HG03342 (cell line): ENCODE results near the gene ADCY6.
A peak's percentile ranks its signal among the peaks of the same experiment; 100 is the strongest.

ENCODE experiments used
- ATAC-seq: cut with Tn5 transposase; IDR thresholded peaks from one replicate; pipeline ENCODE4 v1.9.1; 2021; ENCODE audit warnings: mild to moderate bottlenecking, moderate library complexity; ENCODE audit not compliant: unreplicated experiment

Gene ADCY6

DNA sequence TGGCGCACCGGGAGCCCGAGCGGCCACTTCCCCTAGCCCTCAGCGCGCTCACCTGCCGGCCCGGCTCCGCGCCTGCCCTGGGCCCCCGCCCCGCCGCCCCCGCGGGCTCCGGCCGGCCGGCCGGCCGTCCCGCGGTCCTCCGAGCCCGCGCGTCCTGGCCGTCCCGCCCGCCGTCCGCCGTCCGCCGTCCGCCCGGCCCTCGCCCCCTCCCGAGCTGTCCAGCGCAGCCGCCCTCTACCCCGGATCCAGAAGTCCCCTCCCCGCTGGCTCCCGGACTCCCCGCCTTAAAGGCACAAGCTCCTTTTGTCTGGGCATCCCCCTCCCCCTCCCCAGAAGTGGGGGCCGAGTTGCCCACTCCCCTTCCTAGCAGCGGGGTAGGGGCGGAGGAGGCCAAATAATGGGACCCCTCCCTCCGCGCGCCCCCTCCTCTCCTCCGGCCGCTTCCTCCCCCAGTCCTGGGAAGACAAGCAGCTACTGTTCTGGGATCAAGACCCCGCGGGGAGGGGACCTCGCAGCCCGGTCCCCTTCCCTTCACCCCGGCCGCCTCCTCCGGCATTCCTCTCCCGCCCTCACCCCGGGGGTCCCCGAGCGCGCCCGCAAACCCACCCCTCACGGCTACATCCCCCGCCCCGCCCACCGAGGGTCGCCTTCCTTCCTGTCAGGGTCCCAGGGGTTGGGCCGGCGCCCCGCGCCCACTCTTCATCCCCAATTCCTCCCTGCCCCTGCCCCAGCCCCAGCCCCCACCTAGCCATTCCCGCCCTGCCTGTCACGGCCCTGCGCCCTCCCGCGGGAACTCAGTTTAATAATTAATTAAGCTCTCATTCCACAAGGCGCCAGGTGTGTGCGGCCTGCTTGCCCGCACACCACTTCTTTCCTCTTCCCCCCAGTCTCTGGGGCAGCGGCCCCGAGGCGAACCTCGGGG lies at the start of gene ADCY6:
Gene ADCY6, minus strand, starts transcription at position 236 of the 922 bp plus-strand sequence. CDS start 5,655 bp downstream, outside the sequence.
- ATAC-seq, result peak; percentile 51

DNA sequence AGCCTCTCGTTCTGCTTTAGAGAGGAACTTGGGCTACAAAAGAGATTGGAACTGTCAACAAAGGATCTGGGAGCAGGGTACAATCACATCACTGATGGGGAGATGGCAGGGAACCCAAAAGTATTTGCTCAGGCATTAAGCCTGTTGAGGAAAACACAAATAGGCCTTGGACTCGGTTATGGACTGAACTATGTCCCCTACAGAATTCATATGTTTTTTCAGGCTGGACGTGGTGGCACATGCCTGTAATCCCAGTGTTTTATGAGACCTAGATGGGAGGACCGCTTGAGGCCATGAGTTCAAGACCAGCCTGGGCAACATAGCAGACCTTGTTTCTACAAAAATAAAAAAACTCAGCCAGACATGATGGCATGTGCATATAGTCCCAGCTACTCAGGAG lies 49.2 kb upstream of the ADCY6 start:
- ATAC-seq, result no peak

DNA sequence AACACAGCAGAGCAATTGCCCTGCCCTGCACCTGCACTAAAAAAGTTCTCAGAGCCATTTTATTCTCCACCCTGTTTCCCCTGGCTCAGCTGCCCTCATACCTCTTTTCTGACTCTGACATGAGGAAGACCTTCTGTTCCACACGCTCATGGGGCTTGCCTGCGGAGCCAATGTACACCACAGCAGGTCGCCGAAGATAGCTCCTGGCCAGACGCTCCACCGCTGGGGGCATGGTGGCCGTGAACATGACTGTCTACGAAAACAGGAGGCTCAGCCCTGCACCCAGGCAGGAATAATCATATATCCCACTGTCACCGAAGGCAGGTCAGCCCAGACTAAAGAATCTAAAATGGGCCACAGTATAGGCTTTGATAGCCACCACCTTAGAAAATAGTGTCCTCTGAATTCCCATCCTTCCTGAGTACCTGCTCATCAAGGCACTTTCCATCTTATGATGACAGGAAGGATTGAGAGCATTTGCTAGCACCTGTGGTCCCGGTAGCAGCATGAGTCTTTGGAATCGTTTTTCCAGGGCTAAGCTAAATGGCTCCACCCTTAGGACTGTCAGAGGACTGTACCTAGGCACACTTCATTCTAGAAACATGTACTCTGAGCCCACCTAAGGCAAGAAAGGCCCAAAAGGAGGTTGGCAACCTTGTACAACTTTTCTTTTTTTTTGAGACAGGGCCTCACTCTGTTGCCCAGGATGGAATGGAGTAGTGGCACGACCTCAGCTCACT lies 43.6 kb upstream of the ADCY6 start:
- no peak for ATAC-seq

DNA sequence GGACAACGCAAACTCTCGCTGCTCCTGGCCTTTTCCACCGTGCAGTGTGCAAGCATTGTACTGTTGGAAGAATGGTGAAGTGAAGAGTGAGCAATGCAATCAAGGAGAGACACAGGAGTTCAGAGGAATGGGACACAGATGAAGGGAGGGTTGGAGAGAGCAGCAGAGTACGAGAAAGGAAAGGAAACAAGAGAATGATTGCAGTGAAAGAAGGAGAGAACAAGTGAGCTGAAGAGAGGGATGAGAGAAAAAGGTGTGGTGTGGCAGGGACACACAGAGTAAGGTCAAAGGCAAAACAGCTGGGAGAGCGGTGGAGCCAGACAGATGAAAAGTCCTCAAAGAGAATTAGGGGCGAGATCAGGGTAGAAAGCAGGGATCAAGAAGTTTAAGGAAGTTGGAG lies 42.4 kb upstream of the ADCY6 start:
- no peak for ATAC-seq

DNA sequence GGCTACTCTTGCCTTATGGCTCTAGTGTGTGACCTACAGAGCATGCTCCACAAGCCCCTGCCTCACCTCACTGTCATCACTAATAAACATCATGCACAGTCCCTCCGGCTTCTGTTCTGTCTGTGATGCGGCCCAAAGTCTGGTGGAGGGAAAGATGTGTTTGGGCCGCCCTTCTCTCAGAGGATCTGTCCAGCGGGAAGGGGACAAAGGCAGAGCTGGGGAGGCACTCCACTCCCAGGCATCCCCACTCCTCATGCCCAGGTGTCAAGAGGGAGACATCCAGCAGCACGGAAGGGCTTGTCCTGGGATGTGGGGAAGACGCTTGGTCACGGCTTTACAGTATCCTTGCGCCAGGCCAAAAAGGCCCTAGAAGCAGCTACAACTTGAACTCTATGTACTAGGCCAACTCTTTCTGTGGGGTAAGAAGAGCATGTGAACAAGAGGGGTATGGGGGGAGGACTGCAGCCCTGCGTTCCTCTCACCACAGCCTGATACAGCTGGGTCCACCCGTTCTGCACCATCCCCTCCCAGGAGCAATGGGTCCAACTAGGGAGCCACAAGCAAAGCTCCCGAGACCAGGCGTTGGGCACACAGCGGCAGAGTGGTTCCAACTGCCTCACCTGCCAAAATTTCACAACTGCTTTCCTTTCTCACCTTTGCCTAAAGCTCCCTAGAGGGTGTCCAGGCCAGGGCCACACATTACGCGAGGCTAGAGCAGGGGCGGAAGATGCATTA lies 40.1 kb upstream of the ADCY6 start:
- no peak for ATAC-seq

DNA sequence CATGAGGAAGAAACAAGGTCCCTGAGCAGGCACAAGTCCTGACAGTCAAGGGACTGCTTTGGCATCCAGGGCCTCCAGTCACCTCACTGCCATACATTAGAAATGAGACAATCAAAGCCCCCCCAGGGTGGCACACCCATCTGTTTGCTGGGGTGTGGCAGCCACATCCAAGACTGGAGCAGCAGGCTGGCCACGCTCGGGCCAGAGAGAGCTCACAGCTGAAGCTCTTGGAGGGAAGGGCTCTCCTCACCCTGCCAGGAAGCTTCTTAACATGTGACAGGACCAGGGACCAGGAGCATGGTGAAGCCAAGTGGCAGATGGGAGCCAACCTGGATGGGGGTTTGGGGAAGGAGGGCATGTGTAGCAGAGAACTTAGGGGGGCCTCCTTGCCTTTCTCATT lies 39.4 kb upstream of the ADCY6 start:
- ATAC-seq, result no peak

DNA sequence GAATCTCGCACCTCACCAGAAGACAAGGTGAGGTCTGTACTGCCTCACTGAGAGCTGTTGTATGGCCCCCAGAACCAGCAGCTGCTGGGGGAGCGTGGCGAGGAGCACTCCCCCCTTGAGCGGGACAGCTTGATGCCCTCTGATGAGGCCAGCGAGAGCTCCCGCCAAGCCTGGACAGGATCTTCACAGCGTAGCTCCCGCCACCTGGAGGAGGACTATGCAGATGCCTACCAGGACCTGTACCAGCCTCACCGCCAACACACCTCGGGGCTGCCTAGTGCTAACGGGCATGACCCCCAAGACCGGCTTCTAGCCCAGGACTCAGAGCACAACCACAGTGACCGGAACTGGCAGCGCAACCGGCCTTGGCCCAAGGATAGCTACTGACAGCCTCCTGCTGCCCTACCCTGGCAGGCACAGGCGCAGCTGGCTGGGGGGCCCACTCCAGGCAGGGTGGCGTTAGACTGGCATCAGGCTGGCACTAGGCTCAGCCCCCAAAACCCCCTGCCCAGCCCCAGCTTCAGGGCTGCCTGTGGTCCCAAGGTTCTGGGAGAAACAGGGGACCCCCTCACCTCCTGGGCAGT lies 38.7 kb upstream of the ADCY6 start:
- ATAC-seq, result no peak

DNA sequence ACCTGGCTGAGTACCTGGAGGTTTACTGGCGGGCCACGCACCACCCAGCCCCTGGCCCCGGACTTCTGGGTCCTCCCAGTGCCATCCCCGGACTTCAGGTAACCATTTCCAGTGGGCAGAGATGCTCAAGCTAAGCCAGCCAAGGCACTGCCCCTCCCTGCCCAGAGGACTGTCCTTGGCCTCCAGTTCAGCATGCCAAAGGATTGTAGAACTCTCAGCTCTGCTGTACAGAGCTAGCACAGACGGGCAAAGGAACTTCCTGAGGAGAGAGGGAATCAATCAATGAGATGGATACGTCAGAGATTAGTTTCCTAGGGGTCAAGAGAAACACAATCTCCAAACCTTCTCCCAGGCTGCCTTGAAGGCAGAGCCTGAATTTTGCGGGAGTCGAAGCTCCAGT lies 38.1 kb upstream of the ADCY6 start:
- ATAC-seq, result no peak

DNA sequence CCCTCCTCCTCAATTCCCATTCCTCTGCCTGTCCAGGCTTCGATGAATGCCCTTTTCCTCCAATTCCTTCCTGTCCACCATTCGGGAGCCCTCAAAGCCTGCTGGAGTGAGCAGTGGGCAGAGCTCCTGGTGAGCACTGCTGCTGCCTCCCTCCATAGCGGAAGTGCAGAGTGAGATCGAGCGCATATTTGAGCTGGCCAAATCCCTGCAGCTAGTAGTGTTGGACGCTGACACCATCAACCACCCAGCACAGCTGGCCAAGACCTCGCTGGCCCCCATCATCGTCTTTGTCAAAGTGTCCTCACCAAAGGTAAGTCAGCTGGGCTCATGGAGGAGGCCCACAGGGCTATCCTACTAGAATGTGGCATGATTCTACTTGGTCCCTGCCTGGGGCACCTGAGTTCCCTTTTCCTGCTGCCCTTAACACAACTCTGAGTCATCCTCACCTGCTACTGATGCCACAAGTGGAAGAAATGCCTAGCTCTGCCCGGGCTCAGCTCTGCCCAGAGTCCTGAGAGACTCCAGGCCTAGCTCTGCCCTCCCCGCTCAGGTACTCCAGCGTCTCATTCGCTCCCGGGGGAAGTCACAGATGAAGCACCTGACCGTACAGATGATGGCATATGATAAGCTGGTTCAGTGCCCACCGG lies 37.4 kb upstream of the ADCY6 start:
- ATAC-seq, result no peak

DNA sequence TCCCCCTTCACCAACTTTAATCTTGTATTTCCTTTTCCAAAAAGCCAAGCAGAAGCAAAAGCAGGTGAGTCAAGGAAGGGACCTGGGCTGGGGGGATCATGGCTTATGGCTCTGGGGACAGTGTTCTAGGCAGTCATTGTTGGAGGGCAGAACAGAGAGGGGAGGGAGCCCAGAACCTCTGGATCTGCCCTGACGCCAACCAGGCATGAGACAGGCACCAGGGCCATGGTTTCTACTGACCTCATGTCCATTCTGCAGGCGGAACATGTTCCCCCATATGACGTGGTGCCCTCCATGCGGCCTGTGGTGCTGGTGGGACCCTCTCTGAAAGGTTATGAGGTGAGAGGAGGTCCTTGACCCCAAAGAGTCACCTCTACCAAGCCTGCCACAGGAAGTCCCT lies 36.0 kb upstream of the ADCY6 start:
- no peak for ATAC-seq

DNA sequence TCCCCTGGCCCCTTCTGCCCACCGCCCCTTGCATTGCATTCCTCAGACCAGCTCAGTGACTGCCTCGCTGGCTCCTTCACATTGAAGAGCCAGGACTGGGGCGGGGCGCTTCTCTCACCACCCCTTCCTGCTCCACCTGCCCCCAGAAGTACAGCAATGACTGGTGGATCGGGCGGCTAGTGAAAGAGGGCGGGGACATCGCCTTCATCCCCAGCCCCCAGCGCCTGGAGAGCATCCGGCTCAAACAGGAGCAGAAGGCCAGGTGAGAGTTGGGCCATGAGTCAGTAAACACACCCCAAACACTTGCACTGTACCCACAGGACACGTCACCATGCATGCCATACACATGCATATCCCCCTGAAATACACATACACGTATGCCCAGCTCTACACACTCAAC lies 35.2 kb upstream of the ADCY6 start:
- ATAC-seq, result no peak

DNA sequence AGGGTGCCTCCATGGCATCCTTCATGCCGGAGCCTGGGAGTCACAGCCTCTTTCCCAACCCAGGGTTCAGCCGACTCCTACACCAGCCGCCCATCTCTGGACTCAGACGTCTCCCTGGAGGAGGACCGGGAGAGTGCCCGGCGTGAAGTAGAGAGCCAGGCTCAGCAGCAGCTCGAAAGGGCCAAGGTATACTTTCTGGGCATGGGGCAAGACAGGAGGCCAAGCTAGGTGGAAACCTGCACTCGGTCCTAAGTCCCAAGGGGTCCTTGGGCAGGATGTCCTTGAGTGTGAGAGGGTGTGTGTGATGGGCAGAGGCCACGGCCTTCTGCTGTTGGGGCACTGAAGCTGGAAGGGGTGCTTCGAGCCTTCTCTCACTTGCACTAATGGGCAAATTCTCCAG lies 34.4 kb upstream of the ADCY6 start:
- no peak for ATAC-seq

DNA sequence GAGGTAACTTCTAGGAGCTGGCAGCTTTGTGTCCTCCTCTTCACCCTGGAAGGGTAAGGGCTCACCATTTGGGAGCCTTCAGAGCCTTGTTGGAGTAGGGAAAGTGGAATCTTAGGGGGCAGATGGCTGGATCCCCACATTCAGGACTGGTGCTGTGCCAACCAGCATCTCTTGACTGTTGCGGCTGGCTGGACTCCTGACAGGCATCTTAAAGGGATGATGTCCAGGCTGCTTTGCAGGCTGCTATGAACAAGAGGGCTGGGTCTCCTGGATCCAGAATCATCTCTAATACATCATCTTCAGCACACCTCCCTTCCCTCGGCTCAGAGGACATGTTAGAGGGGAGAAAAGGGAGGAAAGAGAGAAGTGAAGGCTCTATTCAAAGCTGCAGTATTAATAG lies 33.8 kb upstream of the ADCY6 start:
- no peak for ATAC-seq

DNA sequence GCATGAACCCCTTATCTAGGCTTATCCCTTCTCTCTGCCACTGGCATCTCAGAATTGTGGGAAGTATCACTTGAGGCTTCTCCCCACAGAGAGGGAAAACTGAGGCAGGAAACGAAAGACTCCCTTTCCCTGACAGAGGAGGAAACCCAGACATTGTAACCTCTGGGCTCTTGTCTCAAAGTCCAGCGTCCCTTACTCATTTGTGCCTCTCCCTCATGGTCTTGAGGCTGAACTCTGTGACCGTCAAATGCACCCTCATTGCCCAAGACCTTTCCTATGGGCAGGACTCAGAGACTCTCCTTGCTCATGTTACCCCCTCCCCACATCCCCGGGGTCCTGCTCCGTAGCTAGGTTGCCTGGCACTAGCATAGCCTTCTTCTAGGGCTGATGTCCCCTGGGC lies 33.2 kb upstream of the ADCY6 start:
- ATAC-seq, result no peak

DNA sequence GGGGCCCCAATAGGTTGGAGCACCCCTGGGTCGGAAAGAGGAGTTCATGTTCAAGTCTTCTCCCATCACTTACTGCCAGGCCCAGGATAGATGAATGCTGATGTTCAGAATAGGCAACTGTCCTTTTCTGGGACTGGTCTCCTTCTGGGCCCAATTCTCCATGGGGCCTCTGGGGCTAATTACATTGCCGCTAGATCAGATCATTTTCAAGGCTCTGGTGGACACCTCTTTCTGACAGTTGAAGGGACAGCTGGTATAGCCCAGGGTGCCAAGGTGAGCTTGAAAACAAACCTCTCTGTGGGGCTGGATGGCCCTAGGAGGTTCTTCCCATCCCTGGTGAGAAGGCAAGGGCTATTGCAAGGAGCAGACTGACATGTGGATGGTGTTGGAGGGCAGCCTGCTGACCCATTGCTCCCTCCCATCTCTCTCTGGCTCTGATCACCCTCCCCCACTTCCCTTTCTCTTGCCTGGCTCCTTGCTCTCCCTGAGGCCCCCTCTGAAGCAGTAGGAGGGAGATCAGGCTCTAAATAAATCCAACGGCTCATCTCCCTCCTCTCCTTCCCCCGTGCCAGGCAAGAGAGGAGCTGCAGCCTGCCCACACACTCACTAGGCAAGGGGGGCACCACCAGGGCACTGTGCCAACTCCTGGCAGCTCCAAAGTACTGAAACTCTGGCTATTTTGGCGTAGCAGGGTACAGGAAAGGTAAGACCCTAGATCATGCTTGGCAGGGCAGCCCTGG lies 31.3 kb upstream of the ADCY6 start:
- no peak for ATAC-seq

DNA sequence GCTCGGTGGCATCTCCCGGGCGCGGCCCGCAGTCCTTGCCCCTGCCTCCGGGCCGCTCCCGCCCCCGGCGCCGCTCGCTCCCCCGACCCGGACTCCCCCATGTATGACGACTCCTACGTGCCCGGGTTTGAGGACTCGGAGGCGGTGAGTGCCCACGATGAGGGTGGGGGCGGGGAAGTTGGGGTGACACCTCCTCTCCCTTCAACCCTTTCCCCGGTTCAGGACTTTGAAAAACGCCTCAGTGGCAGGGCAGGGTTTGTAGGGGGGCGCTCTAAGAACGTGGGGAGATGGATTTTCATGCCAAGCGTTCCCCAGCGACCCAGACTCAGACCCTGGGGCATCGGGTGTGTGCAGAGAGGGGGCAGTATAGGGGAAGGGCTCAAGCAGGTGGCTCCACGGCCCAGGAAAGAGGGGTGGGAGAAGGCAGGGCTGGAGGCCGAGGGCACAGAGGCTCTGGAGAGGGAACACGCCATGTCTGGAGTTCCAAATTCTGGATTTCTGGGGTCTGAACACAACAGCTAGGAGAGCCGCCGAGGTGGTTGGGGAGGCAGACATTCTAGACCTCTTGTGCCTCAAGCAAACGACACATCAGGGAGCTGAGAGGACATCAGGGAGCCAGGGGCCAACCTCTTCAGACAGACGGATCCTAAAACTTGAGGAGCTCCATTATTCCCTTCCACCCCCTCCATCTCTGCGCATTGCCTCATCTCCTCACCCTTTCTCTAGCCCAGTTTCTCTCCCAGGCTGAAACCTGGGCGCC lies 30.1 kb upstream of the ADCY6 start:
- ATAC-seq, result no peak

DNA sequence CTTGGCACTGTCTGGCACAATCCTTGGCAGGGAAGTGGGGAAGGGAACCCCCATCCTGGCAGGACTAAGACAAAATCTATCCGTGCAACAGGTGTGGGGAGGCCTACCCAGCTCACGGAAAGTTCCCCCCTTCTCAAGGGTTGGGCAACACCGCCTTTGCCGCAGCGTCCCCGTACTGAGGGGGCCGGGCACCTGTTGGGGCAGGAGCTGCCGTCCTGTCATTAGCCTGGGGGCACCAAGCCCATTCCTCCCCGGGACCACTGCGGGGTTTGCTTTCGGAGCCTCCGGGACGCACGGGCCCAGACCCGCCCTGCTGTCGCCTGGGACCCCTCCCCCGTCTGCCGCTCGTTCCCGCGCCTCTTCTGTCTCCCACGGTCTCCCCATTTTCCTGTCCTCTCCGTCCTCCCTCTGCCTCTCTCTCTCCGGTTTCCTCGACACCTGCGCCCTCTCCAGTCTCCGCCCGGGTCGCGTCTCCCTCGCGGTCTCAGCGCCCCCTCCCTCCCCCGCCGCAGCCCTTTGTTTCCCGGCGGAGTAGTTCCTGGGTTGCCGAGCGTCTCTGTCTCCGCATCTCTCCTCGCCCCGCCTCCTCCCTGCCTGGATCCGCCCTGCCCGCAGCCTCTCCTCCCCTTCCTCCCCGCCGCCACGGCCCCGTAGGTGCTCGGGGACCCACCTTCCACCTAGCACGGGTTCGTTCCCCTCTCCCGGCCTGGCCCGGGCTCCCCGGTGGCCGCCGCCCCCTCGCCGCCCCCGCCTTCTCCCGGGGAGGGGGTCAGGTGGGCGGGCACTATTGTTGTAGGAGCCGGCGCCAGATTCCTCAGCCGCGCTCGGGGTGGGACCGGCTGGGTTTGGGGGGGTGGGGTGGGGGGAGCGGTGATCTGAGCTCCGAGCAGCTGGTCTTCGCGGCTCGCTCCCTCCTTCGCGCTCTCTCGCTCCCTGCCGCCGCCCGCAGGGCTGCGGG lies 29.3 kb upstream of the ADCY6 start, which contains the start of gene CACNB3:
Gene CACNB3, plus strand, starts transcription at position 624 of the 958 bp plus-strand sequence. CDS start 434 bp downstream, outside the sequence.
- no peak for ATAC-seq
